ENCODE data around the gene ARHGAP22.

ARHGAP22 gene

GRCh38 chr10:48474765-48475365 lies 130.0 kb downstream of the ARHGAP22 start:
- no peak for DNase-seq

GRCh38 chr10:48473704-48474103 lies 131.2 kb downstream of the ARHGAP22 start:
- no peak for DNase-seq

- DNase-seq = no peak
These were observed 132.3 kb downstream of the ARHGAP22 start for GRCh38 chr10:48472501-48473069.

GRCh38 chr10:48470893-48471805 lies 133.7 kb downstream of the ARHGAP22 start:
- no peak for DNase-seq

GRCh38 chr10:48470115-48470892 lies 134.6 kb downstream of the ARHGAP22 start:
- no peak for DNase-seq

- no peak for DNase-seq
These were observed 135.3 kb downstream of the ARHGAP22 start for GRCh38 chr10:48469516-48470020.

- DNase-seq = no peak
These were observed 135.9 kb downstream of the ARHGAP22 start for GRCh38 chr10:48468866-48469511.

- DNase-seq = no peak
These were observed 136.6 kb downstream of the ARHGAP22 start for GRCh38 chr10:48468130-48468790.

- DNase-seq = no peak
These were observed 137.2 kb downstream of the ARHGAP22 start for GRCh38 chr10:48467669-48468068.

- no peak for DNase-seq
These were observed 138.1 kb downstream of the ARHGAP22 start for GRCh38 chr10:48466611-48467240.

- no peak for DNase-seq
These were observed 138.9 kb downstream of the ARHGAP22 start for GRCh38 chr10:48465860-48466521.

GRCh38 chr10:48464871-48465736 lies 139.8 kb downstream of the ARHGAP22 start:
- DNase-seq = no peak

- no peak for DNase-seq
These were observed 140.6 kb downstream of the ARHGAP22 start for GRCh38 chr10:48464121-48464870.

- no peak for DNase-seq
These were observed 141.4 kb downstream of the ARHGAP22 start for GRCh38 chr10:48463318-48464003.

- DNase-seq = no peak
These were observed 142.3 kb downstream of the ARHGAP22 start for GRCh38 chr10:48462482-48463020.

GRCh38 chr10:48461623-48462481 lies 143.0 kb downstream of the ARHGAP22 start:
- no peak for DNase-seq

- DNase-seq = no peak
These were observed 144.7 kb downstream of the ARHGAP22 start for GRCh38 chr10:48460182-48460581.

Data from NCI-H2081 treated with DMSO at 0.1 percent for 48 hours (cell line).